ENCODE results near the gene OTX1.

The OTX1 gene

GRCh38 chr2:63047321-63048279 lies 3.0 kb upstream of the OTX1 start:
- no peak for DNase-seq

- DNase-seq, result no peak
Measured at GRCh38 chr2:63048367-63049171, 2.1 kb upstream of the OTX1 start.

GRCh38 chr2:63049211-63049969 lies 1.2 kb upstream of the OTX1 start:
- no peak for DNase-seq

- no peak for DNase-seq
Measured at GRCh38 chr2:63049970-63050333, 678 bp upstream of the OTX1 start.

GRCh38 chr2:63051042-63051794 lies 588 bp downstream of the OTX1 start:
- DNase-seq, result no peak

GRCh38 chr2:63051795-63052333 lies 1.2 kb downstream of the OTX1 start:
- DNase-seq, result no peak

- no peak for DNase-seq
Measured at GRCh38 chr2:63052411-63053080, 1.9 kb downstream of the OTX1 start.

- no peak for DNase-seq
Measured at GRCh38 chr2:63053081-63053888, 2.7 kb downstream of the OTX1 start.

GRCh38 chr2:63053889-63054602 lies 3.4 kb downstream of the OTX1 start:
- DNase-seq, result no peak

- DNase-seq, result no peak
Measured at GRCh38 chr2:63054841-63055225, 4.2 kb downstream of the OTX1 start.

GRCh38 chr2:63055226-63056106 lies 4.8 kb downstream of the OTX1 start:
- DNase-seq, result no peak

GRCh38 chr2:63056107-63057050 lies 5.7 kb downstream of the OTX1 start:
- no peak for DNase-seq

GRCh38 chr2:63057249-63058143 lies 6.9 kb downstream of the OTX1 start:
- DNase-seq, result no peak

- DNase-seq, result no peak
Measured at GRCh38 chr2:63058144-63058920, 7.7 kb downstream of the OTX1 start.

GRCh38 chr2:63058921-63059792 lies 8.5 kb downstream of the OTX1 start:
- DNase-seq, result no peak

Measured in NCI-H1436 treated with DMSO at 0.1 percent for 48 hours (cell line).